IMR-90 (cell line): ENCODE results near the gene ZNF616.

Experiments
- CEBPB ChIP-seq: IDR thresholded peaks from 2 replicates; pipeline ENCODE4 v1.6.1; 2012; ENCODE audit warnings: low read depth, low read length, improper control_type of control experiment
- MAFK ChIP-seq: IDR thresholded peaks from 2 replicates; pipeline ENCODE4 v1.6.1; 2012; ENCODE audit warnings: low read depth, low read length, improper control_type of control experiment
- NFE2L2 ChIP-seq: fragments of 150-350 bp; IDR thresholded peaks from 2 replicates; pipeline ENCODE4 v1.6.1; 2016; ENCODE audit warnings: low read depth, mild to moderate bottlenecking, low read length
- POLR2A ChIP-seq: IDR thresholded peaks from 2 replicates; pipeline ENCODE4 v1.6.1; 2012; ENCODE audit warnings: mild to moderate bottlenecking, low read depth, low read length
- RAD21 ChIP-seq: IDR thresholded peaks from 2 replicates; pipeline ENCODE4 v1.6.1; 2012; ENCODE audit warnings: low read length, improper control_type of control experiment
- RCOR1 ChIP-seq: IDR thresholded peaks from 2 replicates; pipeline ENCODE4 v1.6.1; 2012; ENCODE audit warnings: mild to moderate bottlenecking, low read length, improper control_type of control experiment; ENCODE audit not compliant: insufficient replicate concordance
- RFX5 ChIP-seq: IDR thresholded peaks from 2 replicates; pipeline ENCODE4 v1.8.0; 2012; ENCODE audit warnings: low read depth, mild to moderate bottlenecking, low read length, moderate library complexity
- USF2 ChIP-seq: fragments of 150-350 bp; IDR thresholded peaks from 2 replicates; pipeline ENCODE4 v1.6.1; 2017; ENCODE audit warnings: mild to moderate bottlenecking, antibody characterized with exemption, low read length, low read depth
- TF ChIP-seq, protein P1 (sequence below): conservative IDR thresholded peaks from 2 replicates; pipeline ENCODE4 v1.5.1; 2012; ENCODE audit warnings: mild to moderate bottlenecking, low read depth, low read length, improper control_type of control experiment

- TF ChIP-seq CEBPB (no peak), NFE2L2 (no peak), RFX5 (no peak), POLR2A (no peak), USF2 (no peak), MAFK (no peak), RAD21 (no peak), RCOR1 (no peak)
- TF ChIP-seq, protein P1, sequence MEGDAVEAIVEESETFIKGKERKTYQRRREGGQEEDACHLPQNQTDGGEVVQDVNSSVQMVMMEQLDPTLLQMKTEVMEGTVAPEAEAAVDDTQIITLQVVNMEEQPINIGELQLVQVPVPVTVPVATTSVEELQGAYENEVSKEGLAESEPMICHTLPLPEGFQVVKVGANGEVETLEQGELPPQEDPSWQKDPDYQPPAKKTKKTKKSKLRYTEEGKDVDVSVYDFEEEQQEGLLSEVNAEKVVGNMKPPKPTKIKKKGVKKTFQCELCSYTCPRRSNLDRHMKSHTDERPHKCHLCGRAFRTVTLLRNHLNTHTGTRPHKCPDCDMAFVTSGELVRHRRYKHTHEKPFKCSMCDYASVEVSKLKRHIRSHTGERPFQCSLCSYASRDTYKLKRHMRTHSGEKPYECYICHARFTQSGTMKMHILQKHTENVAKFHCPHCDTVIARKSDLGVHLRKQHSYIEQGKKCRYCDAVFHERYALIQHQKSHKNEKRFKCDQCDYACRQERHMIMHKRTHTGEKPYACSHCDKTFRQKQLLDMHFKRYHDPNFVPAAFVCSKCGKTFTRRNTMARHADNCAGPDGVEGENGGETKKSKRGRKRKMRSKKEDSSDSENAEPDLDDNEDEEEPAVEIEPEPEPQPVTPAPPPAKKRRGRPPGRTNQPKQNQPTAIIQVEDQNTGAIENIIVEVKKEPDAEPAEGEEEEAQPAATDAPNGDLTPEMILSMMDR: no peak
Observed at GRCh38 chr19:52138983-52139251, 821 bp downstream of the ZNF616 start.
